HG03139 (cell line): ENCODE results near the gene MRTFA.
"Not testable (repeated sequence)": the region's sequence is repeated elsewhere in the genome, so short reads cannot be mapped to it uniquely, and the experiment has no call there.

Experiments used
- ATAC-seq: cut with Tn5 transposase; IDR thresholded peaks from one replicate; pipeline ENCODE4 v1.9.1; 2021; ENCODE audit not compliant: unreplicated experiment

Gene MRTFA

DNA sequence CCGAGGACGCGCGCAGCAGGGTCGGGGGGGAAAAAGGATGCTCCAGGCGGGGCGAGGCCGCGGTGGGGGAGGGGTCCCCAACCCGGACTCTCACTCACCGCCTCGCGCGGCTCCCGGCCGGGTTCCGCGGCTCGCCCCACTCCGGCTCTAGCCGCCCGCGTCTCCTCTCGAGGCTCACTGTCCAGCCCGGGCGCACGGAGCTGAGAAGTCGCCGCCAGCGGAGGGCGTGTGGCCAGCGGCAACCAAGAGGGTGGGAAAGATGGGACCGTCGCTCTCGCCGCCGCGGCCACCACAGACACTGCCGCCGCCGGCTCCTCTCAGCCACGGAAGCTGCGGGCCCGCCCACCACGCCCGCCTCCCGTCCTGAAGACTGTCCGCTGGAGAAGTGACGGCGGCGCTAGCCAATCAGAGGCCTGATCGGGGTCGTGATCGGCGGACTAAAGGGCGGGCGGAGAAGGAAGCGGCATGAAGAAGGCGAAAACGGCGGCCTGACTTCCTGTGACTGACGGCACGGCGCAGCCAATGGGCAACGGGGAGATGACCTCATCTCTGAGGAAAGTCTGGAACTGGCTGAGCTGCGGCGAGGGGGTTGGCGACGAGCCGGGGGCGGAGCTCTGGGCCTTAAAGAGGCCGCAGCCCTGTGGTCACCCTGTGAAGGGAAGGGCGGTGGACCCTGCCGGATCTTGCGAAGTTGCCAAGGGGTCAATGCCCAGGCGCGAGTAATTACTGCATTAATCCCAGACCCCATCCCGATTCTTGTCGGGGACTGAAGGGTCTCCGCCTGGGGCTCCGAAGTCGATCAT is at the start of gene MRTFA:
TSS of gene MRTFA (minus strand) at position 340 of the 803 bp plus-strand sequence.
- ATAC-seq = peak; percentile 89

DNA sequence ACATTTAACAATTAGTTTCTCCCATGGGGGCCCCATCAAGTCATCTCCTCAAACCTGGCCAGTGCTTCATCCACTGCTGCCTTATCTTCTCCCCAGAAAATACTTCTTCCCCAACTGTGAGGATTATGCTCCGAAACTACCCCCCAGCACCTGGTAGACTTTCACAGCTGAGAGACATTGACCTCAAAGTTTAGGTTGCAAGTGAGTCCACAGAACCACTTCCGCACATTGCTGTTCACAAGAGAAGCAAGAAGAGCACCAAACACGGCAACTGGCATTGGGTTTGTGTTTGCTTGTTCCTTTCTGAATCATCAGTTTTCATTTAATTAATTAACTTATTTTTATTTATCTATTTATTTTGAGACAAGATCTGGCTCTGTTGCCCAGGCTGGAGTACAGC is 48.9 kb upstream of the MRTFA start:
- no peak for ATAC-seq

DNA sequence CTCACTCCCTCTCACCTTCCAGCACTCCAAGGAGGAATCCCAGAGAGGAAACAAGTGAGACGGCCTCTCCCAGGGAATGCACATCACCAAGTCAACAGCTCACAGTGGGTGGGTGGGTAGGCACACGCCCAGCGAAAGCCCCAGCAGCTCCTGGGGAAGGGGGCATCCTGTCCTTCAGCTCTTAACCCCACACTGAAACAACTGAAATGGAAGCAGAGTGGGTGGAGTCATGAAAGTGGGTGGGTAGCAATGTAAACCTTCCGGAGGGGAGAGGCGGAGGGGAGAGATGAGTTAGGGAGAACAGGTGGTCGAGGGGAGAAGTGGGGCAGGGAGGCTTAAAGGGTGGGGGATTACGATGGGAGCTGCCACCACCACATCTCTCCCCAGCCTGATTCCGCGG is 48.2 kb upstream of the MRTFA start:
- no peak for ATAC-seq

DNA sequence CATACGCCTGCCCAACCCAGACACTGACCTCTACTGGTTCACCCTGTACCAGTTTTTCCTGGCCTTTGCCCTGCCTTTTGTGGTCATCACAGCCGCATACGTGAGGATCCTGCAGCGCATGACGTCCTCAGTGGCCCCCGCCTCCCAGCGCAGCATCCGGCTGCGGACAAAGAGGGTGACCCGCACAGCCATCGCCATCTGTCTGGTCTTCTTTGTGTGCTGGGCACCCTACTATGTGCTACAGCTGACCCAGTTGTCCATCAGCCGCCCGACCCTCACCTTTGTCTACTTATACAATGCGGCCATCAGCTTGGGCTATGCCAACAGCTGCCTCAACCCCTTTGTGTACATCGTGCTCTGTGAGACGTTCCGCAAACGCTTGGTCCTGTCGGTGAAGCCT is 44.9 kb upstream of the MRTFA start:
- ATAC-seq = no peak

DNA sequence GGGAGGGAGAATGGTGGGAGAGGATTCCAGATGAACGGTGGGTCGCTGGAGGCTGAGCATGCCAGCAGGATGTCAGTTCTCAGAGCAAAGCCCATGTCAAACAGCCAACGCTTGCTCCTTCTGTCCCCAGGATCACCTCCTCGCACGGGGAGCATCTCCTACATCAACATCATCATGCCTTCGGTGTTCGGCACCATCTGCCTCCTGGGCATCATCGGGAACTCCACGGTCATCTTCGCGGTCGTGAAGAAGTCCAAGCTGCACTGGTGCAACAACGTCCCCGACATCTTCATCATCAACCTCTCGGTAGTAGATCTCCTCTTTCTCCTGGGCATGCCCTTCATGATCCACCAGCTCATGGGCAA is 44.3 kb upstream of the MRTFA start:
- no peak for ATAC-seq

DNA sequence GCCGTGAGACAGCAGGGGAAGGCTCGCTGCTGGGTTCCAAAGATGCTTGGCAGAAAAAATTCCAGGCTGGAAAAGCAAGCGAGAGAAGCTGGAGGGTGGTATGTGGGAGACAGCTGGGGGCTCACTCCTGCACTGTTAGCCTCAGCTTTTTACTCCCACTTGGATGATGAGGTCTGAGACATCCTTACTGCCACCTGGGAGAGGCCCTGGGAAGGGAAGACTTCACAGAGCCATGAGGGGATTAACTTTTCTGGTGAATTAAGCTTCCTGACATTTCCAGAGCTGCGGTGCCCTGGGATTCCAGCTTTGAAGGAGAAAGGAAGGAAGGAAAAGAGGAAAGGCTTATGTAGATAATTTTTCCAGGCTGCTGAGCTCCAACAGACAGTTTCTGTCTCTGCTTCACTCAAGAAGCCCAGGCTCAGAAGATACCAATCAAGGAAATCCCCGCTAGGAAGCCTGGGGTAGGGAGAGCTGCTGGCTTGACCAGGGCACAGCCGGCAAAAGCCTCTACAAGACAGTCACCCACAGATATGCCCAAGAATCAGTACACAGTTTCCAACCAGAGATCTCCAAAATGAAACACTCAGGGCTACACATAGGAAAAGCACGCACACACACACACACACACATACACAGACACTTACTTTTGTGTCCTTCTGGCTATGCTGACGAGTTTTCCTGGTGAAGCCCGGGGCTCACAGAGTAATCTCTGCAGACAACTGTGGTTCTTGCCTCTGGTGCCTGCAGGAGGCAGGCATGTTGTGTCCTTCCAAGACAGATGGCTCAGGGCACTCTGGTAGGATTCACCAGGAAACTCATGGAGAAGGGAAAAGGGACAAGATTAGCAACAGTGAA is 43.7 kb upstream of the MRTFA start:
- ATAC-seq = no peak

DNA sequence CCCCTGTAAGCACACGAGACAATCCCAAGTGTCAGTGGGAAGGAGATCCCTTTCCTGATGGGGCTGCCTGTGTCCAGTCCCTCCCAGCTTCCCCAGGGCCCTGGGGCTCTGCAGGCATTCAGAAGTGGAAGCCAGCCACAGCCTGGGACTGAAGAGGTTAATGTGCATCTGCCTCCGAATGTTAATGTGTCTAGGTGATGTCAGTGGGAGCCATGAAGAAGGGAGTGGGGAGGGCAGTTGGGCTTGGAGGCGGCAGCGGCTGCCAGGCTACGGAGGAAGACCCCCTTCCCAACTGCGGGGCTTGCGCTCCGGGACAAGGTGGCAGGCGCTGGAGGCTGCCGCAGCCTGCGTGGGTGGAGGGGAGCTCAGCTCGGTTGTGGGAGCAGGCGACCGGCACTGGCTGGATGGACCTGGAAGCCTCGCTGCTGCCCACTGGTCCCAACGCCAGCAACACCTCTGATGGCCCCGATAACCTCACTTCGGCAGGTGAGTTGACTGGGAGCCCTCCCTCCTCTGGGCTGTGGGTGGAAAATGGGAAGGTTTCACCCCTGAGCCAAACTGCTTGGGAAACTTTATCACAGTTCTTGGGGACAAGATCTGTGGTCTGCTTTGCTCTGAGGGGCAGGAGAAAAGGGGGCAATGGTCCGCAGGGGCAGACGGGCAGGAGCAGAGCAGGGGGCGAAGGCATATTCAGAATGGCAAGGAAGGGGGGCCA is 42.9 kb upstream of the MRTFA start, which contains the start of gene MCHR1:
TSS of gene MCHR1 (plus strand) at position 236 of the 715 bp plus-strand sequence. CDS start at position 405, 169 bp downstream.
- no peak for ATAC-seq

DNA sequence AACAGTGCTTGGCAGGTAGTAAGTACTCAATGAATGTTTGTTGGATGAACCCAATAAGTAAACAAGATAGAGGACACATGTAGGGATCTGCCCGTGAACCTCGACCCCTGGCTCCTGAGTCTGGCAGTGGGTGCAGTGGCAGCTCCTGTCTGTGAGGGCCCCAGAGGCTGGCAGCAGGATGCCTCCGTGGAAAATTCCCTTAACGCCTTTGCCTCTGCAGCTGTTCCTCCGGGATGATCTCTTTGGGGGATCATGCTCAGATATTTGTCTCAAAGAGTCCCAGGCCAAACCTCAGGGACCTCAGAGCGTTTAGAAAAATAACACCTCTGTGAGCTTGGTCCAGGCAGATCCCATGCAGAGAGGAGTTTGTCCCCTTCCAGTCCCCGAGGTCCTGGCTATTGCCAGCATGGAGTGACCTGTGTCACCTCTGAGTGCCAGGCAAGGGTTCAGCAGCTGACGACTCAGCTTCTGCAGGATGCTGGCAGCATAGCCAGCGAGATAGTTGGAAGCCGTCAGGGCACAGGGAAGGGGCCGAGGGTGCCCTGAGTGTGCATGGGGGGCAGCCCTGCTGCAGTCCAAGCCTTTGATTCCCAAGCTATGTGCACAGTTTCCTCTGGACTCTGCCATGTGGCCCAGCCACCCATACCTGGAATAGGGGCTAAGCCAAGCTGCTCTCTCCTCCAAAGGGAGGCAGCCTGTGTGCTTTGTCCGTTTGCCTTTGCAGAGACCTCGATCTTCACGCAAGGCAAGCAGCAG is 42.2 kb upstream of the MRTFA start:
- ATAC-seq = no peak

DNA sequence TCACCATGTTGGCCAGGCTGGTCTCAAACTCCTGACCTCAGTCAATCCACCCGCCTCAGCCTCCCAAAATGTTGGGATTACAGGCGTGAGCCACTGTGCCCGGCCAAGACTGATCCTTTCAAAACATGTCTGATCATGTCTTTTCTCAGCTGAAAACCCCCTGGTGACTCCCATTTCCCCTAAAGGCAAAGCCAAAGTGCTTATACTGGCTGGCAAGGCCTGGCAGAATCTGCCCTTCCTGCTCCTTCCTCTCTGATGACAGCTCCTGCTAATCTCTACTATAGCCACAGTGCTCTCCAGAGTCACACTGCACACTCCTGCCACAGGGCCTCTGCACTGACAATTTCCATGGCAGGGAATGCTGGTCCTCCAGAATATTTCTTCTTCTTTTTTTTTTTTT is 40.1 kb upstream of the MRTFA start:
- no peak for ATAC-seq

DNA sequence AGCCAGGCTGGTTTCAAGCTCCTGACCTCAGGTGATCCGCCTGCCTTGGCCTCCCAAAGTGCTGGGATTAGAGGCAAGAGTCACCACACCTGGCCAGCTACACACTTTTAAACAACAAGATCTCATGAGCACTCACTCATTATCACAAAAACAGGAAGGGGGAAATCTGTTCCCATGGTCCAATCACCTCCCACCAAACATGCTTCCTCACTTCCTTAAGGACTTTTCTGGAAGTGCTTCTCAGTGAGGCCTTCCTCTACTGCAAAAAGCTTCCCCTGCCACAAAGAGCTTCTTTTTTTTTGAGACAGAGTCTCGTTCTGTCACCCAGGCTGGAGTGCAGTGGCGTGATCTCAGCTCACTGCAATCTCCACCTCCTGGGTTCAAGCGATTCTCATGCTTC is 39.6 kb upstream of the MRTFA start:
- not testable (repeated sequence) for ATAC-seq

DNA sequence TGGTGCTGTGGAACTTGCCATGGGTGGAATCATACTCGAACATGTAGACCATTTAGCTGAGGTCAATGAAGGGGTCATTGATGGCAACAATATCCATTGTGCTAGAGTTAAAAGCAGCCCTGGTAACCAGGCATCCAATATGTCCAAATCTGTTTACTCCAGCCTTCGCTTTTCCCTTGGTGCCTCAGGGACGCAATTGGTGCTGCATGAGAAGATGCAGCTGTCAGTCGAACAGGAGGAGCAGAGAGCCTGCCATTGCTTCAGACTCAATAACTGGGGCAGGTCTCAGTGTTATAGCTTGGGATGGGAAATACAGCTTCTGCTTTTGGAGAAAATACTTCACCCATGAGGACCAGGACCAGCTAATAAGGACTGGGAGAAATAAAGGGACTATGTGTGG is 37.8 kb upstream of the MRTFA start:
- ATAC-seq = no peak

DNA sequence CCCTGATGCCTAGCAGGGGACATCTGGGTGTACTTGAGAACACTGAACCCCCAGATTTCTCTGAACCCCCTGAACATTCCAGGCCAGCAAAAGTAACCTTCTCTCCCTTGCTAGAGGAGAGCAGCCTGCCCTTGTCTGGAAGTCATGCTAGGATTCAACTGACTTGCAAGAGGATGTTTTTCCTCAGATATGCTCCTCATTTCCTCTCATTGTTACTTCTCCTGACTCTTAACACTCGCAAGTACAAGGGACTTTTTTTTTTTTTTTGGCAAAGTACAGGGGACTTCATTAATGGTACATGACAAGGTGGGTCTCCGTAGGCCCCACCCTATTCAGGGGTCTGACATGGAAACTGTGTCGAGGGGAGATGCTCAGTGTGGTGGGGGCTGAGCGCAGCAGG is 36.5 kb upstream of the MRTFA start:
- no peak for ATAC-seq

DNA sequence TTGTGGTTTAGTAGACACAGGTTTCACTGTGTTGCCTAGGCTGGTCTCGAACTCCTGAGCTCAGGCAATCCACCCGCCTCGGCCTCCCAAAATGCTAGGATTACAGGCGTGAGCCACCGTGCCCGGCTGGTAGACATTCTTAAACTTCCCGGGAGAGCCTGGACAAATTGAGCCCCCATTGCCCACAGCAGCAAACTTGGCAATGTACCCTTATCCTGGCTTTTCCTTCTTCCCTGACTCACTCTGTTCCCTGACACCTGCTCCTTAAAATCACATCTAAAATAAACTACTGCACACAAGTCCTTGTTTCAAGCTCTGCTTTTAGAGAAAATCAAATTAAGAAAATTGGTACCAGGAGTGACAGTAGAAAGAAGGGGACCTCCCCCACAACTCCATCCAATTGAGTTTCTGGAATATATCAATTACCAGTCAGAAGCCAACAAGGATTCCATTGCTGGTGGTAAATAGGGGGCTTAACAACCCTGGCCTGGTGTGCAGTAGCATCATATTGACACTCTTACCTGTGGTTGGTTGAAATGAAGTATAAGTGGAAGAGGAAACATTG is 35.4 kb upstream of the MRTFA start:
- ATAC-seq = no peak

DNA sequence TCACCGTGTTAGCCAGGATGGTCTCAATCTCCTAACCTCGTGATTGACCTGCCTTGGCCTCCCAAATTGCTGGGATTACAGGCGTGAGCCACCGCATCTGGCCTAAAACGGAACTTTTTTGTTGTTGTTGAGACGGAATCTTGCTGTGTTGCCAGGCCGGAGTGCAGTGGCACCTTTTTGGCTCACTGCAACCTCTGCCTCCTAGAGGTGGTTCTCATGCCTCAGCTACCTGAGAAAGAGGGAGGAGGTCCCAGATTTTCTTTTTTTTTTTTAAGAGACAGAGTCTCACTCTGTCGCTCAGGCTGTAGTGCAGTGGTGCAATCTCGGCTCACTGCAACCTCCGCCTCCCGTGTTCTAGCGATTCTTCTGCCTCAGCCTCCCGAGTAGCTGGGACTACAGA is 34.9 kb upstream of the MRTFA start:
- ATAC-seq = no peak

DNA sequence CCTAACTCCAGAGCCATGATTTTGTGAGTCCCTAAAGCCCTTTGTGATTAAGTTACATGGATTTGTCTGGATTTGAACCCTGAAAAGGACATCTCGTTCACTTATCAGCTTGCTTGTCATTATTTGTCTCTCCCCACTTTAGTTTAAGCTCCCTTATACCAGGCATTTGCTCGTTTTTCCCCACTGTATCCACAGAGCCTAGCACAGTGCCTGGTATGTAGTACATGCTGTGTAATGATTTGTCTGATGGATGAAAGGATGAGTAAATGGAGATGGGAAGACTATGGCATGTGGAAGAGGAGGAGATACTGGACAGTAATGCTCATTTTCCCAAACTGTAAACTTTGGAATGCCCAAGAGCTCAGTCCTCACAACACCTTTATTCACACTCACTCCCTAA is 33.5 kb upstream of the MRTFA start:
- ATAC-seq = no peak

DNA sequence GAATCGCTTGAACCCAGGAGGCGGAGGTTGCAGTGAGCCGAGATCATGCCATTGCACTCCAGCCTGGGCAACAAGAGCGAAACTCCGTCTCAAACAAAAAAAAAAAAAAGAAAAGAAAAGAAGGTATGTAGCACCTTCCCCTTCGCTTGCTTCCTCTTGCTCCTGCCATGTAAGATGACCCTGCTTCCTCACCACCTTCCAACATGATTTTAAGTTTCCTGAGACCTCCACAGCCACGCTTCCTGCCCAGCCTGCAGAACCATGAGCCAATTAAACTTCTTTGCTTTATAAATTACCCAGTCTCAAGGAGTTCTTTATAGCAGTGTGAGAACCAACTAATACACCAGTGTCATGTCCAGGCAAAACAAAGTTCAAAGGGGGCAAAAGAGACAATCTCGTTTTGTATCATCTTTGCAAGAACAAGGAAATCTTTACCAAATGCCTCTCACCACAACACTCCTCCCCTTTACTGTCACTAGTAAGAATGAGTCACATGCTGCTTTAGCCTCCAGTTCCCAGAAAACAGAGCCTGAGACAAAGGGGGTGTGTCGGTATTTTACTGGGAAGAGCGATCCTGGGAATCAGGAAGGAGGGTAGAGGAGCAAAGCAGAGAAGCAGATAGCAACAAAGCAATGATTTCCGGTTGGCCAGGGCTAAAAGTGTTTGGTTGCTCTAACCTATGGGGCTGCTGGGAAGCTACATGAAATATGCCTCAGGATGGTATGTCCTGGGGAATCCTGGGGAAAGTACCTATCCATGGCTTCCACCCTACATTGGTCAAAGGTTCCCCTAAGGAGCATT is 32.3 kb upstream of the MRTFA start:
- ATAC-seq = no peak

DNA sequence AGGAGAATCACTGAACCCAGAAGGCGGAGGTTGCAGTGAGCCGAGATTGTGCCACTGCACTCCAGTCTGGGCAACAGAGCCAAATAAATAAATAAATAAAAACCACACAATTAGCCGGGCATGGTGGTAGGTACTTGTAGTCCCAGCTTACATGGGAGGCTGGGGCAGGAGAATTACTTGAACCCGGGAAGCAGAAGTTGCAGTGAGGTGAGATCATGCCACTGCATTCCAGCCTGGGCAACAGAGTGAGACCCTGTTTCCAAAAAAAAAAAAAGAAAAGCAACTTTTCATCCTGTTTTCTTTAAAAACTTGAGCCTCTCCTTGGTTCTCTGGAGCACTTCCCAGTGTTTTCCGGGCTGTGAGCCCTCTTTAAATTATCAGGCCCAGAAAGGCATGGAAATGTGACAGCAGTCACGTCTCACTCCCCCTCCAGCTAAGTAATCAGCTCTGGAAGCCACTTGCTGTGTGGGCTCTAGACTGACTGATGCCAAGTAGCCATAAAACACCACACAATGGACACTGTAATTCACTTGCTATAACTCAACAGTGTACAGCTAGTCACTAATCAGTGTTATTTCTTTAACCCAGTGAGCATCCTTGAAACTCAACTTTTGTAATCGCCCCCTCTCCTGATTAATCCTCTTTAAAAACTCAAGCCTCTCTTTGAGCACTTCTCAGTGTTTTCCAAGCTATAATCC is 29.8 kb upstream of the MRTFA start:
- no peak for ATAC-seq

DNA sequence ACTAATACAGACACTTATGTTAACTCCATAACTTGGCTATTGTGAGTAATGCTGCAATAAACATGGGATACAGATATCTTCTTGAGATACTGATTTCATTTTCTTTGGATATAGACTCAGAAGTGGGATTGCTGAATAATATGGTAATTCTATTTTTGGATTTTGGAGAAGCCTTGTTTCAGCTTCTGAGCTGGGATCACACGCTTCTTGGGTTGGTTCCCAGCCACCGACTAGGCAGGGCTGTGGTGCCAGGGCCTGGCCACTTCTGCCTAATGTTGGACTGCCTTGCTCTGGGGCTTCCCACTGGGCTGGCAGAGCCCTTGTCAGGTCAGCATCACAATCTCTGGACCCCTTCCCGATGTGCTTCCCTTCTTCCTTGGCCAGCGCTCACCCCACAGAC is 28.8 kb upstream of the MRTFA start:
- ATAC-seq = no peak

DNA sequence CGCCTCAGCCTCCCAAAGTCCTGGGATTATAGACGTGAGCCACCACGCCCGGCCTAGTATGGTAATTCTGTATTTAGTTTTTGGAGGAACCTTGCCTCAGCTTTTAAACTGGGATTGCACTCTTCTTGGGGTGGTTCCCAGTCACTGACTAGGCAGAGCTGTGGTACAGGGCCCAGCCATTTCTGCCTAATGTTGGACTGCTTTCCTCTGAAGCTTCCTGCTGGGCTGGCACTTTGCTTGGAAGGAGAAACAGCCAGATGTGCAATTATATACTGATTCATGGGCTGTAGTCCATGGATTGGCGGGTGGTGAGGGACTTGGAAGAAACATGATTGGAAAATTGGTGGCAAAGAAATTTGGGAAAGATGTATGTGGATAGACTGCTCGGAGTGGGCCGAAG is 25.2 kb upstream of the MRTFA start:
- no peak for ATAC-seq
